Measurements from ENCODE around the gene ABCC9.

The ABCC9 gene

DNA sequence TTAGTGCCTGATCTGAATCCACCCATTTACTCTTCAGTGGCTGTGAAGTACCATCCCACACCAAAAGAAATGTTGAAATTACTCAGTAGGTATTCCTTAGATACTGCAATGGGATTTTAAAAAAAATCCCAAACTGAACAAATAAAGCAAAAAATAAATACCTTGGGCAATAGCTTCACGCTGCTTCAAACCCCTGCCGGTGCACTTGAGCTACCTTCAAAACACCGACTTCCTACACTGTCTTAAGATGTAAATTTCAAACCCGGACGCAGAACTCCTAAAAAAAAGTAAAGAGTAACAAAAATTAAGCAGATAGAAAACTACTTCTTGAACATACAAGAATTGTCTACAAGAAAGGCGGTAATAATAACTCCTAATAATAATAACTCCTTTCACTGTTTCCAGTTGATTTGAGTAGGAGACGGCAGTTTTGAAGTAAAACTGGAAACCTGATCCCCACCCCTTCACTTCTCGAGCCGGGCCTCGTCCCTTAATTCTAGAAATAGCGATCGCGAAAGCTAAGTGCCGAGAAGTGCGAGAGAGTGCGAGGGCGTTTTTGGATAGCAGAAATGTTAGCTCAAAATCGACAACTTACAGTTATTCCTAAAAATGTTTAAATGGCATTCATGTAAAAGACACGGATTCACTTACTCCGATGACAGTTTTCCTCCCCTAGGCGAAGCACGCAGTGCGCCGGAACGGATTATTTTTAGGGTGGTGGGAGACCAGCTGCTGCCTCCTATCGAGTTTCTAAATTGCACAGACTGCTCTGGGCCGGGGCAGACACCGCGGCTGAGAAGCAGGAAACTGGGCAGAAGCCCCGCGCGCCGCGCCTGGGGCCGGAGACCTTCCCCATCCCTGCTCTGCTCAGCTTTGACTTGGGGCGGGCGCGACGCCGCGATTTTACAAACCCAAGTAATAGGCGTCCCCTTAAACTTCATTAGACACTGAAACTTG, at the start of gene ABCC9:
ABCC9 (minus strand) TSS at position 878 of the 957 bp plus-strand sequence. CDS start 4,752 bp downstream, outside the sequence.
- DNase-seq (ENCODE audit: low read depth in 2 of 2) = no peak

DNA sequence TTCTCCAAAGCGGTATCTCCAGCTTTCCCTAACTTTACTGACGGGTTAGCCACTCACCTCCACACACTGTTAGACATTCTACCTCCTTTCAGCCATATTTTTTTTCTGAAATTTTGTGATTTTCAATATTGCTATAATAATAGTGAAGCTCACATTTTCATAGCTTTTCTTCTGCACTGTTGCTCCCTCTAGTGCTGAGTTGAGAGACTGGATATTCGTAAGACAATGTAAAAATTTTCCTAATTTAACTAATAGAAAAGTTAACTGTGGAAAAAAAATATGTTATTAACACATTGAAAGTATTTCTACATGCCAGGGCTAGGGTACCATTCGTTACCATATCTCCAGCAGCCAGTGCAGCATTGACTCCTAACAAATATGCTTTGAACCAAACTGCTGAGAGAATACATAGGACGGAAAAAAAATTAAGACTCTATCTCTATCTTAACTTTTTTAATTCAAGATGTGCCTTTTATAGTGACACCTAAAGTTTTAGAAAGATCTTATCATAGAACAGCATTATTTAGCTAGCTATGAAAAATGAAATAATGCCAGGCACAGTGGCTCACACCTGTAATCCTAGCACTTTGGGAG, 48.7 kb upstream of the ABCC9 start:
- no peak for DNase-seq (ENCODE audit: low read depth in 2 of 2)

DNA sequence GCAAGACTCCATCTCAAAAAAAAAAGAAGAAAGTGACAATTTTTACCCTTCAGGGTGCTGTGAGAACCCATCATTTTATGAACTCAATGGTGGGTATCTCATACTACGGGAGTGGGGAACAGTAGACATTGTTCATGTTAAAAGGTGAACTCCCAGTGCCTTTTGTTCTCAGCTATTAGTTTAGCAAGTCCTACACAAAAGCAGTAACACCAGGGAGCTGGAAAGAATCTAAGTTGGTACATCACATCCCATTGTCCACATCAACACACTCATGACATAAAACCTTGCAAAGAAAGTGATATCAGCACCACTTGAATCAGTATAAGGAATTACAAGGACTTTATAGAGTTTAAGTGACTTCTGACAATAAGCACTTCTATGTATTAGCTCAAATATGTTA, 47.4 kb upstream of the ABCC9 start:
- DNase-seq (ENCODE audit: low read depth in 2 of 2) = no peak

DNA sequence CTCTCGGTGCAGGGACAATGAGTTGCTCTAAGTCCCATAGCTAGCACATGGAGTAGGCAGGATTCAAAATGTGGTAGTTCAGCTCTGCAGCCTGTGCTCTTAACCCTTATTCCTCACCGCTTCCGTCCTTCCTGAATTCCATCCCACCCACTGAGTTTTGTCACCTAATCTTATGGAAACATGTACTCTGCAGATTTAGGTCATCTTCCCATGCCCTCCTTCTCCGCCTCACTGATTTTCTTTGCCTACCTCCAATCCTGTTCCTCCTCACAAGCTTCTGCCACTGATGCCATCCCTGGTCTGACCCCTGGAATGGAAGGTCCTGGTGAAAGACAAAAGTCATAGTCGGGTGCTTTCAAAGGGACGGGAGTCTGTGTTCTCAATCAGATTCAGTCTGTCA, 46.5 kb upstream of the ABCC9 start:
- DNase-seq (ENCODE audit: low read depth in 2 of 2) = no peak

DNA sequence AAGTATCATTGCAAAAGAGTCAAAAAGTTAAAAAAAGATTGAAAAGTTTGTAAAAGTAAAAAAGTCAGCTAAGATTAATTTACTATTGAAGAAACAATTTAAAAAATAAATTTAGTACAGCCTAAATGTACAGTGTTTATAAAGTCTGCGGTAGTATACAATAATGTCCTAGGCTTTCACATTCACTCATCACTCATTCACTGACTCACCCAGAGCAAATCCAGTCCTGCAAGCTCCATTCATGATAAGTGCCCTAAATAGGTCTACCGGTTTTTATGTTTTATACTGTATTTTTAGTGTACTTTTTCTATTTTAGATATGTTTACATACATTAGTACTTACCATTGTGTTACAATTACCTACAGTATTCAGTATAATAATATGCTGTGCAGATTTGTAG, 43.9 kb upstream of the ABCC9 start:
- DNase-seq (ENCODE audit: low read depth in 2 of 2) = no peak

DNA sequence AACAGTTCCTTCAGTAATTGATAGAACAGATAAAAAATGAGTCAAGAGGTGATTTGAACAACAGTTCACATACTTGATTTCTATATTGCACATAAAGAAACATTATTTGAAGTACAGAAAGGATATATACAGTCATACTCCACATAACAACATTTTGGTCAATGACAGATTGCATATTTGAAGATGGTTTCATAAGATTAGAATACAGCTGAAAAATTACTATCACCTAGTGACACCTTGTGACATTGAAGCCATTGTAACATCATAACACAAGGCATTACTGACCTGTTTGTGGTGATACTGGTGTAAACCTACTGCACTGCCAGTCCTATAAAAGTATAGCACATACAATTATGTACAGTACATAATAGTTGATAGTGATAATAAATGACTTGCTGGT, 43.1 kb upstream of the ABCC9 start:
- DNase-seq (ENCODE audit: low read depth in 2 of 2) = no peak

DNA sequence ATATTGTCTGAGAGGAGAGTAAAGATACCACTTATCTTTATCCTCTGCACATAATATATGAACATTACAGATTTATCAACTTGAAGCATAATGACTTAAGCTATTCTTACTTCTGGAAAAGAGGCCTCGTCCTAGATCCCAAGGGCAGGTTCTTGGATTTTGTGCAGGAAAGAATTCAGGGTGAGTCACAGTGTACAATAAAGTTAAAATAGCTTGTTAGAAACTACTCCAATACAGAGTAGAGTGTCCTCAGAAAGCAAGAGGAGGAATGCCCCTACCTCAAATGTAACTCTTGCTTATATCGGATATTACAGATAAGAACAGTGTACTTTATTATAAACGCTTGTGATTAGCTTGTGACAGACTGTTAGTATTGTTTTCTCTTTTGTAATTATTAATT, 41.9 kb upstream of the ABCC9 start:
- no peak for DNase-seq (ENCODE audit: low read depth in 2 of 2)

DNA sequence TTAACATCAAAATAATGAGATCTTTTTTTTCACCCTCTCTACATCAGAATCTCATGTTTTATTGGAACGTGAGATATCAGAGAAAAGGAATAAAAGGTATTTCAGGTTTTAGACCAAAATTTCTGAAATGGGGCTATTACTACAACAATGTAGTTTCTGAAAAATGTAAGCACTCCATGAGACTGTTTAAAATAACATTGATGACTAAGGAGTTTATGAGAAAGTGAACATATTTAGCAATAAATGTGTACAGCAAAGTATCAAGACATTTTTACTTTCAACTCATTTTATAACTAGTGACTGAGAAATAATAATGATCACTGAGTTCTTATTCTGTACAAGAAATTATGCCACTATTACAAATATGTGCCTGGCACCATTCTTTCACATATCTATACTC, 39.3 kb upstream of the ABCC9 start:
- DNase-seq (ENCODE audit: low read depth in 2 of 2) = no peak

DNA sequence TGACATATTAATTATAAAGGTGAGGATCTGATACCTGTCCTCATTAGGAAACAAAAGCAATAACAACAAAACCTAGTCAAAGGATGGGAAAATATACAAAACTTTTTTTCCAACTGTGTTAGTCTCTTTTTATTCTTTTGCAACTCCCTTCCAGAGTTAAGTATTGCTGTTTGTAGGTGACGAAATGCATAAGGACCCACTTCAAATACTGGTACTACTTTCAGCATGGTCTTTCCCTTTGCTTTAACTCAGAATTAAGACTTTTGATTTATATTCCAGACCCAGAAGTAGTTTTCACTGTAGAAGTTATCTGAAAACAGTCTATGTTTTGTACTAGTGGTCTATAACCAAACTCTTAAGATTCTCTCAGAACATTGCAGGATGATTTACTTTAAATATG, 34.1 kb upstream of the ABCC9 start:
- no peak for DNase-seq (ENCODE audit: low read depth in 2 of 2)

DNA sequence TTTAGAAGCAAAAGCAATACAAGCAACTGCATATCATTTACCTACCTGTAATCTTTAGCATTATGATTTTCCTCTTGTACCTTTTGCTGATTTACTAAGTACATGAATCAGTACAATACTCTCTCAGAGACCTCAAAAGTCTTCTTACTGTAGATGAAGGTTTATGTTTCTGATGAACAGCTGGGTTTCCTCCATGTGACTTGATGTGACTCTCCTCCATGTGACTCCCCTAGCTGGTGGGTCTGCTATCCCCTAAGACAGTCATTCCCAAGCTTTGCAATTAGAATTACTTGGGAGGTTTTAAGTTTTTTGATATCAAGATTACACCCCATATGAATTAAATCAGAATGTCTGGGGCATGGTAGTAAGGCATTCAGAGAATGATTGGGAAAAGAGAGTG, 32.0 kb upstream of the ABCC9 start:
- no peak for DNase-seq (ENCODE audit: low read depth in 2 of 2)

DNA sequence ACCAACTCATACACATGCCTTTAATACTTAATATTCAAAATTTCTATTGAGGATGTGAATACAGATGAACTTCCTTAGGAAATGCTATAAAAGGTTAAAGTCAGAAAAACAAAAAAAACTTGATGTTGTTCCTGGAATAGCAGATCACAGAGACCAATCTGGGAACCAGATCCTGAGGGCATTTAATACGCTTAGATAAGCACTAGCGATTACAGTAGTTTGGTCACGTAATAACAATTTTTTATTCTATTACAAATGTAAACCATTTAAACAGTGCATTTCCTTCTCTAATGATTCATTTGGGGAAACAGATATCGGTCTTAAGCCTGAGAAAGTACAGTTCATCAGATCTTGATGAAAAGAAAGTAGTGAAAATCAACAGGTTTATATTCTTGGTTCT, 30.8 kb upstream of the ABCC9 start:
- no peak for DNase-seq (ENCODE audit: low read depth in 2 of 2)

DNA sequence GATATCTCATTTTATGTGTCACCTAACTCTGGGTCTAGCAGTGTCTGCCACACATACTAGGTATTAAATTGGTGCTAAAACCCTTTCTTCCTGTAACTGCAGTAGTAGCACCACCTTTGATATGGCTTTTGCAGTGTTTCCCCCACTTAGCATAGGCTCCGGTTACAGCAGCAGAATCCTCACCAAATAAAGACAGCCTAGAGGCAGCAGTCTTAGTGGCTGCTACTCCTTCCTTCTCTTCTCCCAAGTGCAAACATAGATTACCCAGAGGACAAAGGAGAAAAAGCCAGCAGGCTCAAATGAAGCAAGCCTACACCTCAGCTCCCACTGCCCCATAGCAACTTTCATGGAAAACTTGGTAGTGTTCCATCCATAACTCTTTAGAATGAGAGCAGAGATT, 30.1 kb upstream of the ABCC9 start:
- no peak for DNase-seq (ENCODE audit: low read depth in 2 of 2)

DNA sequence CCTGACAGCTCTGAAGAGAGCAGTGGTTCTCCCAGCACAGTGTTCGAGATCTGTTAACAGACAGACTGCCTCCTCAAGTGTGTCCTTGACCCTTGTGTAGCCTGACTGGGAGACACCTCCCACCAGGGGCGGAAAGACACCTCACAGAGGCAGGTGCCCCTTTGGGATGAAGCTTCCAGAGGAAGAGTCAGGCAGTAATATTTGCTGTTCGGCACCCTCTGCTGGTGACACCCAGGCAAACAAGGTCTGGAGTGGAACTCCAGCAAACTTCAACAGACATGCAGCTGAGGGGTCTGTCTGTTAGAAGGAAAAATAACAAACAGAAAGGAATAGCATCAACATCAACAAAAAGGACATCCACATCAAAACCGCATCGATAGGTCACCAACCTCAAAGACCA, 21.6 kb upstream of the ABCC9 start:
- no peak for DNase-seq (ENCODE audit: low read depth in 2 of 2)

DNA sequence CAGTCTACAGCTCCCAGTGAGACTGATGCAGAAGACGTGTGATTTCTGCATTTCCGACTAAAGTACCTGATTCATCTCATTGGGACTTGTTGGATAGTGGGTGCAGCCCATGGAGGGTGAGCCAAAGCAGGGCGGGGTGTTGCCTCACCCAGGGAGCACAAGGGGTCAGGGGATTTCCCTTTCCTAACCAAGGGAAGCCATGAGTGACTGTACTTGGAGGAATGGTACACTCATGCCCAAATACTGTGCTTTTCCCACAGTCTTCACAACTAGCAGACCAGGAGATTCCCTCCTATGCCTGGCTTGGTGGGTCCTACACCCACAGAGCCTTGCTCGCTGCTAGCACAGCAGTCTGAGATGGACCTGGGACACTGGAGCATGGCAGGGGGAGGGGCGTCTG, 21.0 kb upstream of the ABCC9 start:
- no peak for DNase-seq (ENCODE audit: low read depth in 2 of 2)

DNA sequence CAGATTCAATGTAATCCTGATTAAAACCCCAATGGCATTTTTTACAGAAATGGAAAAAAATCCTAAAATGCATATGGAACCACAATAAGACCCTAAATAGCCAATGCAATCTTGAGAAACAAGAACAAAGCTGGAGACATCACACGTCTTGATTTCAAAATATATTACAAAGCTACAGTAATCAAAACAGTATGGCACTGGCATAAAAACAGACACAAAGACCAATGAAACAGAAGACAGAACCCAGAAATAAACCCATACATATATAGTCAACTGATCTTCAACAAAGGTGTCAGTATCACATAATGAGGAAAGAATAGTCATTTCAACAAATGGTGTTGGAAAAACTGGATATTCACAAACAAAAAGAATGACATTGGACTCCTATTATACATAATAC, 9.4 kb upstream of the ABCC9 start:
- DNase-seq (ENCODE audit: low read depth in 2 of 2) = no peak

DNA sequence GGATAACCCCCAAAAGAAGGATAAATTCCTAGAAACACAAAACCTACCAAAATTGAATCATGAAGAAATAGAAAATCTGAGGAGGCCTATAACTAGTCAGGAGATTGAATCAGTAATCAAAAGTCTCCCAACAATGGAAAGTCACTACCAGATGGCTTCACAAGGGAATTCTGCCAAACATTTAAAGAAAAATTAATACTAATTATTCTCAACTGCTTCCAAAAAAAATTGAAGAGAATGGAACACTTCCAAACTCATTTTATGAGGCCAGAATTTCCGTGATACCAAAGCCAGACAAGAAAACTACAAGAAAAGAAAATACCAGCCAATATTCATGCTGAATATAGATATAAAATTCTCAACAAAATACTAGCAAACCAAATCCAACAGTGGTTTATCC, 7.8 kb upstream of the ABCC9 start:
- DNase-seq (ENCODE audit: low read depth in 2 of 2) = no peak

DNA sequence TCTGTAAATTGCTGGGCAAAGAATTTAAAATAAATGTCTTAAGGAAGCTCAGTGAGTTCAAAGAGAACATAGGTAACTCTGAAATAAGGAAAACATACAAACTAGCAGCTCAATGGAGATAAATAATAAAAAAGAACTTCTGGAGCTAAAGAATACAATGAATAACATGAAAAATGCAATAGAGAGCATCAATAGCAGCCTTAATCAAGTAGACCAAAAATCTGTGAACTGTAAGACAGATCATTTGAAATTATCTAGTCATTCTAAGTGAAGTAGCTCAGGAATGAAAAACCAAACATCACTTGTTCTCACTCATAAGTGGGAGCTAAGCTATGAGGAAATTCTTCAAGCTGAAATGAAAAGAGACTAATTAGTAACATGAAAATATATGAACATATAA, 5.8 kb upstream of the ABCC9 start:
- DNase-seq (ENCODE audit: low read depth in 2 of 2) = no peak

DNA sequence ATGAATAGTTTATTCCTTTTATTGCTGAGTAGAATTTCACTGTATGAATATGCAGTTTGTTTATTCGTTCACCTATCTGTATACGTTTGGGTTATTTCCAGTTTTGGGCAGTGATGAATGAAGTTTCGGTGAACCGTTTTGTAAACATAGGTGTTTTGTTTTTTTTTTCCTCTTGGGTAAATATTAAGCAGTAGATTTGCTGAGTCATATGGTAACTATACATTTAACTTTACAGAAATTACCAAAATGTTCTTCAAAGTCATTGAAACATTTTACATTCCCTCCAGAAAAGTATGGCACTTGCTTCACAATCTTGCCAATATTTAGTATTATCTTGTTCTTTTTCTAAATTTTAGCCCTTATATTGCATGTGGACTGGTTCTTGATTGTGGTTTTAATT, 3.8 kb upstream of the ABCC9 start:
- DNase-seq (ENCODE audit: low read depth in 2 of 2) = no peak

DNA sequence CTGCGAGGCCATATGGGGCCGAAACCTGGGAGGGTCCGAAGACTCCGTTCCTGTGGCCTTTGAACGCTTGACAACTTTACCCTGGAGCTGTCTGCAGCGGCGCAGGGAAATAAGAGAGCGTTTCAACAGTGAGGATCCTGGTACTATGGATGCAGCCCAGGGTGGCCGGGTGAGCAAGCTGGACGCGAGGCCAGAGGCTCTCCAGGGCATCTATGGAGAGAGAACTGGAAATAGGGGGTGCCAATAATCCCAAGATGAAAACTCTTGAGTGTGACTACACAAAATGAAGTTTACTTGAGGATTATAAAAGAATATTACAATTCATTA, 1.1 kb upstream of the ABCC9 start:
- no peak for DNase-seq (ENCODE audit: low read depth in 2 of 2)

DNA sequence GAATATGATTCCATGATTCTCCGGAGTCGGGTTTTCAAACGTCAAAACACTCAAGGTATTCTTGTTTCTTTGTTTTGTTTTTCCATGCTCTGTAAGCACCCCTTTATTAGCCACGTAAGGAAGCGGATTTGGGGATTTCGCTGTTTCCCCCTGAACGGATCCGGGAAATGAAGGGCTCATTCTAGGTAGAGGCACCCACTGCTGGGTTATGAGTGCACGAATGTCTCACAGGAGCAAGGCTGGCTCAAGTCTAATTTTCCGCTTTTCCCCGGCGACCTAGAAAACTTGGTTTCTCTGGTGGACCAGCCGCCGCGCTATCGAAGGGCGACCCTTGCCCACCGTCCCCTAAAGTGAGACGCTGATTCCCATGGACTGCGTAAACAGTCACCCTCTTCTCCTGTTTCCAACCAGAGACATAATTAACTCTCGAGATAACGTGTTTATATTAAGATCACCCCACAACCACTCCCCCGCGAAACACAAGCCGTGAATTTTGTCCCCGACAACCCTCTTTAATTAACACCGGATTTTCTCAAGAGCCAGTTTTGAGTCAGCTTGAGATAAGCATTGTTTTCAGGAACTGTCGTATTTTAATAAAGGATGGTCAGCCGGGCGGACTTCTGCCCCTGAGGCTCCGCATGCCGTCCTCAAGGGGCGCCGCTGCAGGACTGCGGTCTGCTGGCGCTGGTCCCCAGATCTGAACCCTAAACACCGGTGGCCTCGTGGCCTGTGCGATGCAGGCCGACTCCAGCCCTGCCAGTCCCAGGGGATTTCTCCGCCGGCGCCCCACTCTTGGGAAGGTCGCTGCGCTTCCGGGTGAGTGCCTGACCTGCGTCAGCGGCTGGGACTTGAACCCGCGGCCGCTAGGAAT, 515 bp upstream of the ABCC9 start:
- DNase-seq (ENCODE audit: low read depth in 2 of 2) = no peak

DNA sequence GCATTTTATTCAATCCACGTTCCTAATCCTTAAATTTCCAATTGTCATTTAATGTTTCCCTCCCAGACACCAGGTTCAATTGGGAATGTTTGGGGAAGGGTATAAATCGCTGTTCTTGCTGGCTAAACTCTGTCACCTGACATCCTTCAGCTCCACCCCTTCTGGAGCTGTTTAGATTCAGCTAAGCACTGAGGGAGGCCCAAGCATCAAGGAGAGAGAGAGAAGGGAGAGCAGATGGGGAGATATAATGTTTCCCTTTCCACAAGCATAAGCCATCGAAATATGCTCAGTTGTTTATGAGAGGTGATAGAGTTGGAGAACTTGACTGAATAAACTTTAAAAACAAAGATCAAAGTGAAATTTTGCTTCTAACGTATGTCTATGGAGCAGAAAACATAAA, 1.8 kb downstream of the ABCC9 start:
- no peak for DNase-seq (ENCODE audit: low read depth in 2 of 2)

DNA sequence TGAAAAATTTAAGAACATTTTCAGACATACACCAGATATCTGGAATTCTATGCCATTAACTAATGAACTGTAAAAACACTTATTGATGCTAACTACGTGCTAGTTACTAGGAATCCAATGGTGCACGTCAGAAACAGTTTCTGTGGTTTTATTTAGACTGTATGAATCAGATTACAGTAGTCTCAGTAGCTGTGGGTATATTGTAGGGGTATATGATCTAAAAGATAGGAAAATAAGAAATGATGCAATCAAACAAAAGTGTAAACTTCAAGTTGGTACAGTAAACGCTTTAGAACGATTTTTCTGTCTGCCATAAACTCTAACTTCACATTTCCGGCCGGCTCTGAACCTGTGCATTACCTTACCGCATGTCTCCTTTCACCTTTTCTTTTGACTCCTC, 2.3 kb downstream of the ABCC9 start:
- DNase-seq (ENCODE audit: low read depth in 2 of 2) = no peak

DNA sequence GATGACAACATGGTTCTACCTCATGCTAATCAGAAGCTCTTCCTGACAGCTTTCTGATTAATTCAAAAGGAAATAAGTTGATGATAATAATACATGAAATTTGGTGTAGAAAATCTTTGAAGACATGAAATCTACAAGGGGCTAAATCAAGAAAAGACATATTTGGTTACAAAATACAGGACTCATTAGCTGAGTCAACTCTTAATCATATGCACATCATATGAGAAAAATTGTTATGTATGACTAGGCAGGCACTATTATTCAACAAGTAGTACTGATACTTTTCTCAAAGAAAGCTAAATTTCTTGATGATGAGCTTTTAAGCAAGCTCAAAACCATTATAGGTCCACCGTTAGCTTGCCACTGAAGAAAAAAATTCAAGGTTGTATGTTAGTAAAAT, 7.1 kb downstream of the ABCC9 start:
- no peak for DNase-seq (ENCODE audit: low read depth in 2 of 2)
